ENCODE results near the gene RNF32.
"Not testable (repeated sequence)": the region's sequence is repeated elsewhere in the genome, so short reads cannot be mapped to it uniquely, and the experiment has no call there.

The RNF32 gene

GRCh38 chr7:156614434-156615264, 25.9 kb upstream of the RNF32 start:
- FAIRE-seq = no peak

GRCh38 chr7:156616269-156617202, 24.0 kb upstream of the RNF32 start:
- FAIRE-seq = no peak

- FAIRE-seq = no peak
Observed at GRCh38 chr7:156617215-156617614, 23.4 kb upstream of the RNF32 start.

- FAIRE-seq = no peak
Observed at GRCh38 chr7:156618078-156618779, 22.3 kb upstream of the RNF32 start.

GRCh38 chr7:156618780-156619367, 21.7 kb upstream of the RNF32 start:
- FAIRE-seq = no peak

GRCh38 chr7:156619488-156620290, 20.9 kb upstream of the RNF32 start:
- FAIRE-seq = not testable (repeated sequence)

- FAIRE-seq = no peak
Observed at GRCh38 chr7:156620291-156620675, 20.3 kb upstream of the RNF32 start.

- no peak for FAIRE-seq
Observed at GRCh38 chr7:156621652-156622051, 18.9 kb upstream of the RNF32 start.

GRCh38 chr7:156625580-156625979, 15.0 kb upstream of the RNF32 start:
- no peak for FAIRE-seq

- no peak for FAIRE-seq
Observed at GRCh38 chr7:156626220-156626895, 14.2 kb upstream of the RNF32 start.

GRCh38 chr7:156628562-156628961, 12.0 kb upstream of the RNF32 start:
- FAIRE-seq = no peak

- FAIRE-seq = no peak
Observed at GRCh38 chr7:156629873-156630272, 10.7 kb upstream of the RNF32 start.

GRCh38 chr7:156634117-156634516, 6.5 kb upstream of the RNF32 start:
- FAIRE-seq = no peak

- no peak for FAIRE-seq
Observed at GRCh38 chr7:156635529-156636385, 4.8 kb upstream of the RNF32 start.

- not testable (repeated sequence) for FAIRE-seq
Observed at GRCh38 chr7:156637093-156637492, 3.5 kb upstream of the RNF32 start.

- peak; percentile 6 for FAIRE-seq
Observed at GRCh38 chr7:156638443-156639077, 2.0 kb upstream of the RNF32 start.

GRCh38 chr7:156639426-156640256, 933 bp upstream of the RNF32 start:
- FAIRE-seq = no peak

- no peak for FAIRE-seq
Observed at GRCh38 chr7:156640949-156641485, 443 bp downstream of the RNF32 start.

All from G401.6 (cell line).